Activated naive CD8-positive, alpha-beta T cell treated with anti-CD3 and anti-CD28 coated beads, Interleukin-2, amount 50 U/mL, for 16 hours (primary cell): ENCODE results near the gene CFC1.
"Not testable (repeated sequence)": the region's sequence is repeated elsewhere in the genome, so short reads cannot be mapped to it uniquely, and the experiment has no call there.

Experiments
- DNase-seq: peaks from one replicate; pipeline ENCODE4 v3.0.0-alpha.2; 2020; ENCODE audit warnings: low read depth, low spot score

CFC1 gene

DNA sequence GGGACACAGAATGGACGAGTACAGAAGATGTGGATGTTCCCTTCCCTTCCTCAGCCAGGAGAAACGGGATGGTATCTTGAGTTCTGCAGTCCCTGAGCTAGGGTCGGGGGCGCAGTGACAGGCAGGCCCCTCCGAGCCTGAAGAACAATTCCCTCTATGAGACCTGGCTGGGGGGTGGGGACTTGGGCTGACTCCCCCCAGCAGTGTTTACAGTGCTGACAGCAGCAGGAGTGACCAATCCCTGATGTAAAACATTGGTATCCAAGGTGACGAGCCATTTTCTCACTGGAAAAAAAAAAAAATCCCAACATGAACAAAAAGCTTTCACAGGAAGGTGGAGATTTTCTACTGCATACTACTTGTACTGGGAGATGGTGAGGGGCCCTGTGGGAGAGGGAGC is at the start of gene CFC1:
Gene CFC1, minus strand, starts transcription at position 183 of the 400 bp plus-strand sequence. CDS start 288 bp downstream, outside the sequence.
- DNase-seq, result not testable (repeated sequence)

DNA sequence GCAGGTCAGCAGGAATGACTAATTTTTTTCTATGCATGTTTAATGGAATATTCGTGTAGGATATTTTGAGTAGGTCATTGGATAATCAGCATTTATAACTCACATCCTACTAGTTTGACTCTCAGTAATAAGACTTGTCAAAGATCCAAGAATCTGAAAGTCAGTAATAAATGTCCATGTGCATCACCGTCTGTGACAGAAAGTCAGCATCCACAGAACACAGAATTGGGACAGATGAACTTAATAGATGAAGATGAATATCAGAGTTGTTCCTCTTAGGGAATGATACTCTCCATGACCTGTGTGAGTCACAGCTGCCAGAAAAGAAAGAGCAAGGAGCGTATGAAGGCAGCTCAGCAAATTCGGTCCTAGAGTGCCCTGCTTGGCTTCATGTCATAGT is 42.3 kb upstream of the CFC1 start:
- not testable (repeated sequence) for DNase-seq

DNA sequence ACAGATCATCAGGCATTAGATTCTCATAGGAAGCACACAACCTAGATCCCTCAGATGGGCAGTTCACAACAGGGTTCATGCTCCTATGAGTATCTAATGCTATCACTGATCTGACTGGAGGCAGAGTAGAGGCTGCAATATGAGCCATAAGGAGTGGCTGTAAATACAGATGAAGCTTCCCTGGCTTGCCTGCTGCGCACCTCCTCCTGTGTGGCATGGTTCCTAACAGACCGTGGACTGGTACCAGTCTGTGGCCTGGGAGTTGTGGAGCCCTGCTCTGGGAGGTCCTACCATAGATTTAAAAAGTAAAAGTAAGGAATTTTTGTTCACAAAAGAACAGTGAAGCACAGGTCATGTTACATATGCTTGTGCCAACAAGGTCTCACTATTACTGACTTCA is 39.6 kb upstream of the CFC1 start:
- DNase-seq, result not testable (repeated sequence)

DNA sequence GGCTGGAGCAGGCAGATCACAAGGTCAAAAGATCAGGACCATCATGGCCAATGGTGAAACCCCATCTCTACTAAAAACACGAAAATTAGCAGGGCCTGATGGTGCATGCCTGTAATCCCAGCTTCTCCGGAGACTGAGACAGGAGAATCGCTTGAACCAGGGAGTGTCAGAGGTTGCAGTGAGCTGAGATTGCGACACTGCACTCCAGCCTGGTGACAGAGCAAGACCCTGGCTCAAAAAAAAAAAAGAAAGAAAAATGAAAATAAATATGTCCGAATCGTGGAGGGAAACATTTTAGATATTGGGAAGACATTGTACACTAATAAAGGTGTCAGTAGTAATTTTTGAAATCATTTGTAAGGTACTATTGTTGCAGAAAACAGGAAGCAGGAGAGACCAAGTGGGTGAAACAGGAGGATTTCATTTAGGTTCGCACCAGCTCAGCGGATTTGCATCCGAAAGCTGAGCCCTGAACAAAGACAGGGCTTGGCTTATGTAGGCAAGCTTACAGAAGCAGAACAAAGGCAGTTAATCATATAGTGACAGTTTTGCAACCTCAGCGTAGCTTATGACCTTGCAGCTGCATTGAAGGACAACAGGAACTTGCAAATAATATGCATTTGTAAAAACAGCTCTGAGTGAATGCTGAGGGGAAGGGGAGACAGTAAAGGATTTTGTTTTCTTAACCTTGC is 29.6 kb upstream of the CFC1 start:
- DNase-seq, result not testable (repeated sequence)

DNA sequence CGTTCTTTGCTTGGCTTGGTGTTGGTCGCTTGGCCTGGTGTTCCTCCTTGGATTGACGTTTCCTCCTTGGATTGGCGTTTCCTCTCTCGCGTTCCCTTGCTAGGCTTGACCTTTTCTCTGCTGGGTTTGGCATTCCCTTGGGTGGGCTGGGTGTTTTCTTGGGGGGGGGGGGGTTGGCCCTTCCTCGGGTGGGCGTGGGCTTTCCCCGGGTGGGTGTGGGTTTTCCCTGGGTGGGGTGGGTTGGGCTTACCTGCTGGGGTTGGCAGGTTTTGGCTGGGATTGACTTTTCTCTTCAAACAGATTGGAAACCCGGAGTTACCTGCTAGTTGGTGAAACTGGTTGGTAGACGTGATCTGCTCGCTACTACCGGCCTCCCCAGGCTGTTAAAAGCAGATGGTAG is 11.8 kb upstream of the CFC1 start, which contains the start of gene POTEJ:
Gene POTEJ, plus strand, starts transcription at position 301 of the 400 bp plus-strand sequence. Its CDS starts 93 bp downstream, at position 394.
- not testable (repeated sequence) for DNase-seq

DNA sequence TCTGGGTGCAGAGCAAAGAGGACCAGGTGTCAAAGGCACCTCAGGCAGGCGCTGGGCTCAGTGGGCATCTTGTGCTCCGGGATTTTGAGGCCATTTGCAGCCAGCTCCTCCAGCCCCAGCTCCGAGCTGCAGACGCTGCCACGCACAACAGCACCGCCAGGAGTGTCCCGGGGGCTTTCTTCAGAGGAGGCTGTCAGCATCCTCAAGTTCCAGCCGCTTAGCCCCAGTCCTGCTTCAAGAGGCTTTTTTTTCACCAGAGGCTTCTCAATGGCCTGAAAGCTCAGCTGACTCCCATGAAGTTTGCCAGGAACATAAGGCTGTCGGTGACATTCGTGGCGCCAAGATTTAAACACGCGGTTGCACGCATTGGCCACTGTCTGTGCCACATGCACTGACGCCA is 11.1 kb upstream of the CFC1 start:
- not testable (repeated sequence) for DNase-seq

DNA sequence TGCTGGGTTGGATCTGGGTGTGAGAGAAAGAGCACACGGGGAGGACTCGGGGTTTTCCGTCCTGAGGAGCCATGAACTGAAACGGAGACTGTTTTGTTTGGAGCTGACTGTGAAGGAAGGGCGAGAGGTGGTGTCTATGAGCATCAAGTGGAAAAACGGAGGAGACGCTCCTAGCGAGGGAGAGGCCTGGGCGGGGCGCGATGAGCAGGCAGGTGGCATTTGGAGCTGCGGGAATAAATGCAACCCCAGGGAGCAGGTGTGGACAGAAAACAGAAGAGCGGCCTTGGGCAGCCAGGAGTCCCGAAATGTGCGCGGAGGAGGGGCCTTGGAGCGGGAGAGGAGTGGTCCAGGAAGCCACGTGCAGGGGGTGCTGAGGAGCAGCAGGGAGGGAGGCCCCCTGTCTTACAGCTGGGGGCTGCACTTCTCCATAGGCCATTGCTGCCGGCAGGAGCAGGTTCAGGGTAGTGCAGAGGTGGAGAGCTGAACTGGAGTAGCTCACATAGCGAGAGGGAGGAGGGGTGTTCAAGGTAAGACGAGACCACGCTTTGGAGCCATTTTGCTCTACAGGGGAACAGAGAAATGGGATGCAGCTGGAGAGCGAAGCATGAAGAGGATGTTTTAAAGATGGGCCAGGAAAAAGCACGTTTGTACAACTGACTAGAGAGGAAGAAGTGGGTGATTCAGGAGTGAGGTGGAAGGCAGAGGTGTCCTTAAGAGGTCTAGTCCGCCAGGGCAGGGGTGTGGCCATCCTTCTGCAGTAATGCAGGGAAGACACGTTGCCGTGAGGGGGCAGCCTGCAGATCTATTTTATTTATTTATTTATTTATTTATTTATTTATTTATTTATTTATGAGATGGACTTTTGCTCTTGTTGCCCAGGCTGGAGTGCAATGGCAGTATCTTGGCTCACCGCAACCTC is 9.9 kb upstream of the CFC1 start:
- DNase-seq, result not testable (repeated sequence)

DNA sequence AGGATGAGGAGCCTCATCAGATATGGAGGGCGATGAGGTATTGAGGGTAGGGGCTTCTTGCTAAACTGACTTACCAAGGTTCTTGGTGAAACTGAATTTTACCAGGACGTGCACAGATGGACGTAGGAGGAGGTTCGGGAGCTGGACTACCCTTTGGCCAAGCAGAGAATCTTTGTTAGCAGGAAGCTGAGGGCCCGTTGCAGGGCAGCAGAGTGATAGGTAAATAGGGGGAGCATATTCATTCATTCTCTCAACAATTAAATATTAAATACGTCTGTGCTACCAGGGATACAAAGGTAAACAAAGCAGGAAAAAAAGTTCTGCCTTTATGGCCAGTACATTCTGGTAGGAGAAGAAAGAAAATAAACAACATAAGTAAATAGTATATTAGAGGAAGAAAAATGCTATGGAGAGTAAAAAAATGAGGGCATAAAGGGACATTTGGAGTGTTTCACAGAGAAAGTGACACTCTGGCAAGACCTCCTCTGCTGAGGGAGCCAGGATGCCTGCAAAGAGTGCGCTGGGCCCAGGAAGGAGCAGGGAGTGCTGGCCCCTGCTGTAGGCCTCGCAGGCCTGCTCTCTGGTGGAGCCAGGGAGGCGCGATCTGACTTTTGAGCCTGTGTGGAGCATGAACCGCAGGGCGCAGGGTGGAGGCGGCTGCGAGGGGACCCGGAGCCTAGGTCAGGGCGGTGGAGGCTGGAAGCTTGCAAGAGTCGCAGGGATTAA is 9.1 kb upstream of the CFC1 start:
- not testable (repeated sequence) for DNase-seq

DNA sequence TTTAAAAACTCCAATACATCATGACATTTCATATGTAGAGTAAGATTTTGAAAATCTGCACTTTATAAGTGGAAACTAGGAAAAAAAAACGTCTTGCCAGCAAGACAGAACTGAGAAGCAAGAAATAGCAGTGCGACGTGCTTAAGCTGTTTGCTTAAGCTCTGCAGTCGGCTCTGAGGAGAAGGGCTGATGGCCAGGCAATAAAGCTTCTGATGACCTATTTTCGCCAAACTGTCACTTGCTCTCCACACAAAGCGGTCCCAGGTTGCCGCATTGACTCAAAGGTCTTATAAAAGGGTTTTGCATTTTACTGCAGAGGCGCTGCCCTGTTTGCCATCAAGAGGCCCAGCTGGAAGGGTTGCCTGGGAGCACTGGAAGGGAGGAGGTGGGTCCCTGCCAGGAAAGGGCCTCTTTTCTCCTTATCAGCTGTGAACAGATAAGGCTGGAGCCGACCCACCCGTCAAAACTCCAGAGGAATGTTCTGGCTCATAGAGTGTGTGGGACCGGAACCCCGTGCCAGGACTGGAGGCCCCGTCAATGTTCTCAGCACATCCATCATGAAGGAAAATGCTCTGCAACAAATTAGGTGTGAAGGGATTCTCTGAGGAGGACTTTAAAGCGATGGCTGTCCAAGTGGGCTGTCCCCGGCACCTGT is 2.4 kb upstream of the CFC1 start:
- DNase-seq, result not testable (repeated sequence)

DNA sequence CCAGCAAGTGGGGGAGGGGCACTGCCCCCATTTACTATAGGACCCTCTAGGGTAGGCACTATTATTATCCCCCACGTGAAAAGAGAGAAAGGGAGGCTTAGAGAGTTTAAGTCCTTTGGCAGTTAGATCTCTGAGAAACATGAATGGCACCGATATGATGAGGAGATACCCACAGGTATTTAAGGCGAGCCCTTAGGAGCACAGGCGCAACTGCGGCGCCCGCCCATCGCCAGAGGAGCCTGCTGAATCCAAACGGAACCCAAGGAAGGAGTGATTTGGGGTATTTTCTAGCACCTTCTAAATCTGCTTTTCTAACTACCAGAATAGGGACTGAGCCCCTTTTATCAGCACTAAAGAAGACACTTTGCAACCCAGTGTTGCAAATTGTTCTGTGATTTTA is 551 bp upstream of the CFC1 start:
- not testable (repeated sequence) for DNase-seq

DNA sequence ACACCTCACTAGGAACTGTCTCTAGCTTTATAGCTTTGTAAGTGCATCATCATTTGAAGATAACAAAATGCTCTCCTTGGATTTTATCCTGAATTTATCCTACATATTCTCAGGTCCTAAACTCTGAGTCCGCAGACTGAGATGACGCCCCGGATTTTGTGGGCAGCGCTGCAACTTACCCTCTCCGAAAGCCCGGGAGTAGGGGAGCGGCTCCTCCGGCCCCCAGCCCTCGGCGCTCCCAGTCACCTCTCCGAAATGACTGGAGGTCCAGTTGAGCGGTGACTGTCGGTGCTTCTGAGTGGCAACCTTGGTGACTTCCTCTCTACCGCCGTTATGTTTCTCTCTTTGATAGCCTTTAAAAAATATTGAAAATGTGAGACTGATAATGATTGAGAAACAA is 912 bp downstream of the CFC1 start:
- not testable (repeated sequence) for DNase-seq

DNA sequence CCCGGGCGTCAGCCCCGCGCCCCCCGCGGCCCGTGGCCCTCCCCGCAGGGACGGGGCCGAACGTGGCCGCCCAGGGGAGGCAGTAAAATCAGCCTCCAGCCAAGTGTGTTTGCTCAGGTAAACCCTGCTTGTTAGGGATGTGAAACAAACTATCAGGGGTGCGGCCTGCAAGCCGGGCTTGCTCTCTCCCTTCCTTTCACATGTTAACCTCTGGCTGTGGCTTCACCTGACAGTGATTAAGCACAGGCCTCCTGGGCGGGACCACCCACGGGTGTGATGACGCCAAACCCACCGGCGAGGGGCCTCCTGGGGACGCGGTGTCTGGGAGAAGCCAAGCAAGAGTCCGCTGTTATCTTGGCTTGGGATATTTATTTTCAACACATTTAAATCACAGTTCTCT is 1.4 kb downstream of the CFC1 start:
- not testable (repeated sequence) for DNase-seq

DNA sequence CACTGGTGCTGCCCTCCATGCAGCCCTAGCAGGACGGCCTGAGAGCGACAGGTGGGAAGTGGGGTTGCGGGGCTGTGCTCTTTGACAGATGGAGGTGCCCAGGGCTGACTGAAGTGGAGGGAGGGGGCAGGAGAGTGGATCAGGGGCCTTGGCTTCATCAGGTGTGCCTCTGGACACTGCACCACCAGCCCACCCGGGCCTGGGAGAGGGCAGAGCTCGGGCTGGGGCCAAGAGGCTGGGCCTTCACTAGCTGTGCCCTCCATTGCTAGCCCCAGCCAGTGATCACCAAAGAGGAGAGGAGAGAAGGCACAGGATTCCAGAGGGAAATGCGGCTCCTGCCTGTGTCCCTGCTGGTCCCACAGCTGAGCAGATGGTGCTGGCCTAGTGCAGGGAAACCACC is 2.6 kb downstream of the CFC1 start:
- DNase-seq, result not testable (repeated sequence)

DNA sequence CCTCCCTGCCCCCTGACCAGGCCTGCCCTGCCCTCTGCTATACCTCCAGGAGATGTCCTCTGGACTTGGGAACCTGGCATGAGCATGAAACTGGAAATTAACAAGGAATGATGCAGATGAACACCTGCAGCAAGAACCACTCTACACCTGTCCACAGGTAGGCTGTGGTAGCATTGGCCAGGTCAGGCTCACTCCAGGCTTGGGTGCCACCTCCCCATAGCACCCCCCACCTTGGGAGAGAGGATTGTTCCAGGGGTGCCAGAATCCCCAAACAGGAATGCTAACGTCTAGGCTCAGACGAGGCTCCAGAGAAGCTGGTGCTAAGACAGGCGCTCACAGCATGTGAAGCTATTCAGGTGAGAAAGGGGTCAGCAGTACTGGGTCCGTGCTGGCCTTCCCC is 5.4 kb downstream of the CFC1 start:
- DNase-seq, result not testable (repeated sequence)

DNA sequence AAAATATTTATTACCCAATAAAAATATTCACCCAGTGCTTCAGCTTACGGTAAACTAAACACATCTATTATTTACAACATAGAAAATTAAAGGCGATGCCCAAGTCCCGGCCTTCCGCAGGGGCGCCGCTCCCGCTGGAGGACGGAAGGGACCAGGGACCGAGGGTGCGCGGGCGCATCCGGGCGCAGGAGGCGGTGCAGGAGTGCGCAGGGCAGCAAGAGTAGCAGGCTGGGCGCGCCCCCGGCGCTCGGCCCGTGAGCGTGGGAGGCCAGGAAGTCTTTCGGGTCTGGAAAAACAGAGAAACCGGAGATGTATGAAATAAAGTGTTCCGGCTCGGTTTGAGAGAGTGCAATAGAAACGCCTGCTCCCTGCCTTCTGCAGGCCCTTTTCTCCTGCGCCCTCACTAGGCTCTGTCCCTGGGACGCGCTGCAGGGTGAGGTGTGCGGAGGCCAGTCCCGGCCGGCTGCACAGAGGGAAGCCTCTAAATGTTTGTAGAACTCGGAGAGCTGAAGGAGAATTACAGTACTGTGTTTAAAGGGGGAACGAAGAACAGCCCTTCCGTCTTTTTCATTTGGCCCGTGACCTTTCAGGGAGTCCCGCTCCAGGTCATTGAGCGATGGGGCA is 6.5 kb downstream of the CFC1 start:
- DNase-seq, result not testable (repeated sequence)

DNA sequence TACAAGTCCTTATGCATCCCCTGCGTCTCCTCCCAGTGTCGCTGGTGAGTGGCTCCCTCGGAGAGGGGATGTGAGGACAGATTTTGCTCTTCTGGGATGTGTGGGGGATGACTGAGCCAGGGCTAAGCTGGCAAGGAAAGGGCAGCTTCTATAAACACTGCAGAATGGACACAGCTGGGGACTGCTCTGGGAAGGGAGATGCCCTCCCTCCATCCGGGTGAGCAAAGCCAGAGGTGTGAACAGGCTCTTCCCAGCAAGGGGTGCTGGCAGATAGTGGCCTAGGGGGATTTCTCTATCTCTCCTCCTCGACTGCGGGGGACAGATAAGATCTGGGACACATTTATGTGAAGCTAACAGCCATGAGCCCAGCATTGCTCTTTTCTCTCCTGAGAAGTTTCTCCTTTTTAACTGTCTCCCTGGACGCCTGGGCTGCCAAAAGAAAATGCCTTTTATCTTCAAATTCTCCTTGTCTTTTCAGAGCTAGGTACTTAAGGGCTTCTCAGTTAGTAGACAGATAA is 8.5 kb downstream of the CFC1 start:
- DNase-seq, result not testable (repeated sequence)

DNA sequence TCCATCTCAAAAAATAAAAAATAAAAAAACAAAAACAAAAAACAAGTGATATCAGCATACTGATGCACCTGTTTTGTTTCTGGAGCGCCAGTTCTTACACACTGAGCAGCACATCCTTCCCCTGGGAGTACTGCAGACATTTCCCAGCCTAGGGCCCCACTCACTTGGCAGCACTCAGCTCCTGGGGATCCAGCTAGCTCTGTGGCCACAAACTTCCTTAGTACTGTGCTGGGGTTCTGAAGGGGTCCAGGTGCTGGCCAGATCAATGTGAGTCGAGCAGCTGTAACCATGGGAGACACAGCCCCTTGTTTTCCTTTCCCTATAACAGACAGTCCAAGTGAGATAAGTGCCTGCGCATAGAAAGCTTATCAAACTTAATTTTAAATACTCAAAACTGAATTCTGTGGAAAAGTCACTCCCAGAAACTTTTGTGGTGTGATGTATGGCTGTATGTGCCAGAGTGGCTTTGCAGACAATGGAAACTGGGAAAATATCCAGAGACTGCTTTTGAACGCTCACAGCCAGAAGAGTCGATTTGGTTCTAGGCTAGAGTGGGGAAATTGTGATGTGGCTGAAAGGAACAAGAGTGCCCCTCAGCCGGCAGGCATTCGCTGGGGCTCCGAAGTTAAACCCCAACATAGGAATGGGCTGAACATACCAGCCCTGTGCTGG is 9.1 kb downstream of the CFC1 start:
- DNase-seq, result not testable (repeated sequence)

DNA sequence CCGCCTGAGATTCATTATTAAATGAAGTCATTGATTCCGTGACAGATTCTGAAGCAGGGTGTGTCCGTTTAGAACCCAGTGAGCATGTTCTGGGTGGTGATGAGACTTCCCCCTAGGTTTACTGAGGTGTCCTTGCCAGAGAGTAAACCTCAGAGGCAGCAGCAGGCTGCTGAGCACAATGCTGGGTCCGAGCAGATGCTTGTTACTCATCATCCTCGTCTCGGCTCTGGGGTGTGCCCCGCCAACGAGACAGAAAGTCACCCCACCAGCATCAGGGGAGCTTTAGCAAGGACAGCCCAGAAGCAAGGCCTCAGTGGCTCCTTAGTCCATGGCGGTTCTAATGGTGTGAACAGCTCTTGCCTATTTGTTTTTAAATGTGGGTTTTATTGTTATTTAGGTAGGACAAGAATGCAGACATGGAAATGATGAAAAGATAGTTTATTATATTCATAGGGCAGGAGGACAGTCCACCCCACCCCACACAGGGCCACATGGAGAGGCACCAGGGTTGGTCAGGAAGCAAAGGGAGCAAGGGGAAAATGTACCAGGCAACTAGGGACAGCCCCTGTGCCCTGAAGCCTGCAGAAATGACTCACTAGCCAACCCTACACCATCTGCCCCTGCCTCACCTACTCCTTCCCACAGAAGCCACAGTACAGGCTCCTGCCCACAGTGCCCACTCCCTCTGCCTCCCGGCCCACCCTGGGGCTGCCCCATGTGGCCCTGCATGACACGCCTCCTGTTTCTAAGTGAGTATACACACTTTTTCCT is 10.5 kb downstream of the CFC1 start:
- DNase-seq, result not testable (repeated sequence)

DNA sequence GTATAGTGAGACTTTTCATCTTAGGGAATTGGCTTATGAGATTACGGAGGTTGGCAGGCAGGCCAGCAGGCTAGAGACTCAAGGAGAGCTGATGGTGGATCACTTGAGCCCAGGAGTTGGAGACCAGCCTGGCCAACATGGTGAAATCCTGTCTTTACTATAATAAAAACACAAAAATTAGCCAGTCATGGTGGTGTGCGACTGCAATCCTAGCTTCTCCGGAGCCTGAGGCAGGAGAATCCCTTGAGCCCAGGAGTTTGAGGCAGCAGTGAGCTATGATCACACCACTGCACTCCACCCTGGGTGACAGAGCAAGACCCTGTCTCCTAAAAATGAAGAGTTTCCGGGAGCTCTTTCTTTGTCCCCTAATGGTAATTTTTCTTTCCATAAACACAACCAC is 14.6 kb downstream of the CFC1 start:
- DNase-seq, result not testable (repeated sequence)
